Activated naive CD8-positive, alpha-beta T cell (primary cell): ENCODE measurements around the gene ZNF507.

Source experiments
- H3K27ac Mint-ChIP-seq: one replicate; pipeline ENCODE4 v1.8.0; 2021; ENCODE audit warnings: mixed read lengths
- H3K27me3 Mint-ChIP-seq: one replicate; pipeline ENCODE4 v1.8.0; 2021; ENCODE audit warnings: mixed read lengths
- H3K36me3 Mint-ChIP-seq: one replicate; pipeline ENCODE4 v1.8.0; 2021; ENCODE audit warnings: mixed read lengths
- H3K4me1 Mint-ChIP-seq: one replicate; pipeline ENCODE4 v1.8.0; 2021; ENCODE audit warnings: low read depth, mixed read lengths
- H3K4me3 Mint-ChIP-seq: one replicate; pipeline ENCODE4 v1.8.0; 2021; ENCODE audit warnings: mild to moderate bottlenecking, mixed read lengths
- H3K9me3 Mint-ChIP-seq: one replicate; pipeline ENCODE4 v1.8.0; 2021; ENCODE audit warnings: low read depth, mixed read lengths

ZNF507 gene

DNA sequence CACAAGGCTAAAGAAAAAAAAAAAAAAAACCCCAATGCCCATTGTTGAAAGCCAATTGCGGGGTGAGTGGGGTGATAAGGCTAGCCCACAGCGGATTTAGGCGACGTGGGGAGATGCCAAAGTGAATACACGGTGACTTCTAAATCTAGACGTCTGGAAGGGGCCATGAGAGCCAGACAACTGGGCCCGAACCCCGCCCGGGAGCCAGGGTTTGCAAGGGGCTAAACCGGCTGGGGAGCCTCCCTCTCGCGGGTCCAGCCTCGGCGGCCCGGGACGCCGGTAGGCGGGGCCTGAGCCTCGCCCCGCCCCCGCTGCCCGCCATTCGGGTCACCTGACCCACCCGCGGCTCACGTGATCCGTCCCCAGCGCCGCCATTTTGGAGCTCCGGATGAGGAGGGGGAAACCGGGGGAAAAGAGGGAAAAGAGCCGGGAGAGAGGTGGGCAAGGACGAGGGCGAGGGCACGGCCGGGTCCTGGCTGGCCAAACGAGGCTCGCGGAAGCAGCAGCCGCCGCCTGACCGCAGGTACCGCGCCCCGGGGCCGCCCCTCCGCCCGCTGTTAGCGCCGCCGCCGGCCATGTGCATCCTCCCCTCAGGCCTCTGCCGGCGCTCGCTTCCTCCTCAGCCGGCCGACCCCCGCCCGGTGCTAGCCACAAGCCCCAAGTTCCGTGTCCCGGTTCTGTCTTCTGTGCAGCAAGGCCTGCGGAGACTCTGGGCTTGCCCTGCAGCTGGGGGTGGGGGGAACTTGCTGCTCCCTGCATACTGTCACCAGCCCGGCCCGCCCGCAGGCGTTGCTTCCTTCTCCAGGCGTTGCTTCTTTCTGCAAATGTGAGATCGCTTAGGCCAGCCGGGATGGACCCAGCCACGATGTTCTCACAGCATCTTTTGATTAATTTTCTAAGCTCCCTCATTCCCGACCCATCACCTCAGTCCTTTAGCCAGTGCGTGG is at the start of gene ZNF507:
Gene ZNF507 (plus strand): TSS at position 350 of the 947 bp plus-strand sequence. CDS start 7,221 bp downstream, outside the sequence.
- Mint-ChIP-seq H3K36me3 (peaks cover 9% of the 10 kb centered on the region), H3K9me3 (no peaks in the 10 kb centered on the region), H3K27ac (peak within 1 kb of the TSS; percentile 96), H3K4me3 (peak within 1 kb of the TSS; percentile 96), H3K27me3 (no peaks in the 10 kb centered on the region), H3K4me1 (peaks cover 36% of the 10 kb centered on the region)

DNA sequence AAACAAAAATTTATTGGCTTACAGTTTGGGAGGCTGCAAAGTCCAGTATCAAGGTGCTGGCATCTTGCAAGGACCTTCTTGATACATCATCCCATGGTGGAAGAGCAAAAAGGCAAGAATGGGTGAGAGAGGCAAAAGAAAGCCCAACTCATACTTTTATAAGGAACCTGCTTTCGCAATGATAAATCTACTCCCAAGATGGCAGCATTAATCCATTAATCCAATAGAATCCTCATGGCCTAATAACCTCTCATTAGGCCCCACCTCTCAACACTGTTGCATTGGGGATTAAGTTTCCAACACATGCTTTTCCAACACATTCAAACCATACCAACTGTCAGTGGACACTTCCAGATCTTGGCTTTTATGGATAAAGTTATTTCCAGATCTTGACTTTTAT is 48.7 kb upstream of the ZNF507 start:
- no peaks in the 10 kb centered on the region for H3K4me1 Mint-ChIP-seq
- H3K27ac Mint-ChIP-seq = no peak overlapping the region
- H3K36me3 Mint-ChIP-seq = no peaks in the 10 kb centered on the region
- peaks cover 3% of the 10 kb centered on the region for H3K9me3 Mint-ChIP-seq
- no peak overlapping the region for H3K4me3 Mint-ChIP-seq
- H3K27me3 Mint-ChIP-seq = peaks cover 6% of the 10 kb centered on the region

DNA sequence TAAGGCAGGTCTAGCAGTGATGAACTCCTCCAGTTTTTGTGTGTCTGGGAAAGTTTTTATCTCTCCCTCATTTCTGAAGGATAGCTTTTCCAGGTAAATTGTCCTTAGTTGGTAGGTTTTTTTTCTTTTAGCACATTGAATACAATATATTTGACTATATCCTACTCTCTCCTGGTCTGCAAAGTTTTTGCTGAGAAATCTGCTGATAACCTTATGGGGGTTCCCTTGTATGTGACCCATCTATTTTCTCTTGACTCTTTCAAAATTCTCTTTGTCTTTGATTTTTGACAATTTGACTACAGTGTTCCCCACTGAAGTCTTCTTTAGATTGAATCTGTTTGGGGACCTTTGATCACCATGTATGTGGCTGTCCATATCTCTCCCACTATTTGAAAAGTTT is 42.6 kb upstream of the ZNF507 start:
- Mint-ChIP-seq H3K27me3 (peaks cover 17% of the 10 kb centered on the region), H3K9me3 (peaks cover 16% of the 10 kb centered on the region), H3K36me3 (peaks cover 7% of the 10 kb centered on the region), H3K4me1 (no peaks in the 10 kb centered on the region), H3K4me3 (no peak overlapping the region), H3K27ac (no peak overlapping the region)

DNA sequence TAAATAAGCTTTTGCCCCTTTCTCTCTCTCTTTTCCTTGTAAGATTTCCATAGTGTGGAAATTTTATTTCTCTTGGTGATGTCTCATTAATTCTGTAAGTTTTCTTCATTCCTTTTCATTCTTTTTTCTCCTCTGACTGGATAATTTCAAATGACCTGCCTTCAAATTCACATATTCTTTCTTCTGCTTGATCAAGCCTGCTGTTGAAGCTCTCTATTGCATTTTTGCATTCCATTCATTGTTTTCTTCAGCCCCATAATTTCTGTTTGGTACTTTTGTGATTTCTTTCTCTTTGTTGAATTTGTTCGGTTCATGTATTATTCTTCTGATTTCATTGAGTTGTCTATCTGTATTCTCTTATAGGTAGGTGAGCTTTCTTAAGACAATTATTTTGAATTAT is 42.2 kb upstream of the ZNF507 start:
- Mint-ChIP-seq H3K4me3 (no peak overlapping the region), H3K4me1 (no peaks in the 10 kb centered on the region), H3K36me3 (peaks cover 7% of the 10 kb centered on the region), H3K27ac (no peak overlapping the region), H3K9me3 (peaks cover 16% of the 10 kb centered on the region), H3K27me3 (peaks cover 17% of the 10 kb centered on the region)

DNA sequence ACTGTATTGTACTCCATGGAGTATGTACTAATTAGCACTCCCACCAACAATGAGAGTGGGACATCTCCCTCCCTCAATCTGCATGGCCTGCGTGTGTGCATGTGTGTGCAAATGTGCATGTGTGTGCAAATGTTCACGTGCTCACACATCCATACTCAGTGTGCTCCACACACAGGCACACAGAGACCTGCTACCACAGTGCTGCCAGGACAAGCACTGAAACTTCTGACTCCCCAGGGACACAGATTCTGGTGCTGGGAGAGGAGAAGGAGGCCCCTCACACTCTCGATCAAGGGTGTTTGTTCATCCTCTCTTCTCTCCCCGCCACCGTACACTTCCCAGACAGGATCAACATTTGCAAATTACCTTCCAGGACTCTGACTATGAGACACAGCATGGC is 37.8 kb upstream of the ZNF507 start:
- H3K4me1 Mint-ChIP-seq = no peaks in the 10 kb centered on the region
- no peak overlapping the region for H3K4me3 Mint-ChIP-seq
- peaks cover 7% of the 10 kb centered on the region for H3K36me3 Mint-ChIP-seq
- H3K27me3 Mint-ChIP-seq = peaks cover 17% of the 10 kb centered on the region
- peaks cover 13% of the 10 kb centered on the region for H3K9me3 Mint-ChIP-seq
- no peak overlapping the region for H3K27ac Mint-ChIP-seq

DNA sequence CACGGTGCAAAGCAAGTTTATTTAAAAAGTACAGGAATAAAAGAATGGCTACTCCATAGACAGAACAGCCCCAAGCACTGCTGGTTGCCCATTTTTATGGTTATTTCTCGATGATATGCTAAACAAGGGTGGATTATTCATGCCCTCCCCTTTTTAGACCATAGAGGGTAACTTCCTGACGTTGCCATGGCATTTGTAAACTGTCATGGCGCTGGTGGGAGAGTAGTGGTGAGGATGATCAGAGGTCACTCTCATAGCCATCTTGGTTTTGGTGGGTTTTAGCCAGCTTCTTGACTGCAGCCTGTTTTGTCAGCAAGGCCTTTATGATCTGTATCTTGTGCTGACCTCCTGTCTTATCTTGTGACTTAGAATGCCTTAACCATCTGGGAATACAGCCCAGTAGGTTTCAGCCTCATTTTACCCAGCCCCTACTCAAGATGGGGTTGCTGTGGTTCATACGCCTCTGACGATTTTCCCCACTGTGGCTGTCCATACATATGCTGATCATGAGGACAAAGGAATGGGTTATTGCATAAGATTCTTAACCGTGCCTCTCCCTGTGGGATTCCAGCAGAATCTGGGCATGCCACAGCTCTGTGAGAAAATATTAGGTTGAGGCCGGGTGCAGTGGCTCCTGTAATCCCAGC is 36.9 kb upstream of the ZNF507 start:
- H3K27ac Mint-ChIP-seq = no peak overlapping the region
- H3K4me3 Mint-ChIP-seq = no peak overlapping the region
- no peaks in the 10 kb centered on the region for H3K36me3 Mint-ChIP-seq
- peaks cover 4% of the 10 kb centered on the region for H3K9me3 Mint-ChIP-seq
- H3K4me1 Mint-ChIP-seq = no peaks in the 10 kb centered on the region
- peaks cover 13% of the 10 kb centered on the region for H3K27me3 Mint-ChIP-seq

DNA sequence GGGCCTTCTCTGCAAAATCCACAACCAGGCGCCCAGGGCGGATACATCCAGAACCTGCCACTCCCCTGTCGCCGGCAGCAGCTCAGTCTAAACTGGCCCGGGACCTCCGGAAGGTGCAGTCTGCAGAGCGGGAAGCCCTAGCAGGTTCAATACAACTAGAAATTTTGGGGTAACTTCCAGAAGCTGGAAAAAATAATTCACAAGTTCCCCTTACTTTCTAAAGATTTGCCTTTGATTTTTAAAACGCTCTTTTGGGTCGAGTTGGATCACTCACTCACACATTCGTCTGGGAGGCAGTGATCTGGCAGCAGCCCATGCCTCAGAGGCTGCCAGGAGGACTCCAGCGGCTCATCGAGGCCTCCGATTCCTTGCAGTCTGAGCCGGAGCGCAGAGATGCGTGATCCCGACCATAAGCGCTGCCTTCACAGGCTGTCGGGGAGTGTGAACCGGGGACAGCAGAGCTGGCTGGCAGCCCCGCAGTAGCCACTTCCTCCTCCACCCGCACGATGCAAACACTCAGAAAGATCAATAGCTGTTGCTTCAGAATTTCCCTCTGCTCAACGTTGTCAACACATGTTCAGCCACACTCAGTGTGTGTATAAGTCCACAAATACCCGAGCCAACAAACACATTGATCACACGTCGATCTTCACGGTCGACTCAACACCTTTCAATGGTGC is 35.6 kb upstream of the ZNF507 start:
- H3K4me3 Mint-ChIP-seq = no peak overlapping the region
- H3K27me3 Mint-ChIP-seq = peaks cover 13% of the 10 kb centered on the region
- H3K27ac Mint-ChIP-seq = no peak overlapping the region

DNA sequence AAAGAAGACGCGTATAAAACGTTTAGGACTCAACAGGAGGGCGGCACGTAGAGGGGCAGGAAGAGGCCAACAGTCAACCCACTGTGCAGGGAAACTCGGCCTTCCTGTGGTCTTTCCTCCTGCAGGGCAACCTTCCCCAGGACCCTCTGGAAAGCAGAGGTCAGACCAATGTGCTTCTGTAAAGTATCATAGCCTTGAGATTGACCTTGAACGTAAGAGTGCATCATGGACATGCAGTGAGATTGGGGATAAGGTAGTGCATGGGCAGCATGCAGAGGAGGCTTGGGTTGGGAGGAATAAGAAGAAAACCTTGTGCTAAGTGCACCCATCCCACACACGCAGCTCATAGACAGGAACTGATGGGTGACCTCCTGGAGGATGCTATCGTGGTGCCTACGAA is 34.0 kb upstream of the ZNF507 start:
- Mint-ChIP-seq H3K4me1 (no peaks in the 10 kb centered on the region), H3K9me3 (no peaks in the 10 kb centered on the region), H3K36me3 (no peaks in the 10 kb centered on the region), H3K27me3 (peaks cover 12% of the 10 kb centered on the region), H3K27ac (no peak overlapping the region), H3K4me3 (no peak overlapping the region)

More for the DNA sequence above, 35.6 kb upstream of the ZNF507 start:
- Mint-ChIP-seq H3K4me1 (no peaks in the 10 kb centered on the region), H3K9me3 (no peaks in the 10 kb centered on the region), H3K36me3 (no peaks in the 10 kb centered on the region)

DNA sequence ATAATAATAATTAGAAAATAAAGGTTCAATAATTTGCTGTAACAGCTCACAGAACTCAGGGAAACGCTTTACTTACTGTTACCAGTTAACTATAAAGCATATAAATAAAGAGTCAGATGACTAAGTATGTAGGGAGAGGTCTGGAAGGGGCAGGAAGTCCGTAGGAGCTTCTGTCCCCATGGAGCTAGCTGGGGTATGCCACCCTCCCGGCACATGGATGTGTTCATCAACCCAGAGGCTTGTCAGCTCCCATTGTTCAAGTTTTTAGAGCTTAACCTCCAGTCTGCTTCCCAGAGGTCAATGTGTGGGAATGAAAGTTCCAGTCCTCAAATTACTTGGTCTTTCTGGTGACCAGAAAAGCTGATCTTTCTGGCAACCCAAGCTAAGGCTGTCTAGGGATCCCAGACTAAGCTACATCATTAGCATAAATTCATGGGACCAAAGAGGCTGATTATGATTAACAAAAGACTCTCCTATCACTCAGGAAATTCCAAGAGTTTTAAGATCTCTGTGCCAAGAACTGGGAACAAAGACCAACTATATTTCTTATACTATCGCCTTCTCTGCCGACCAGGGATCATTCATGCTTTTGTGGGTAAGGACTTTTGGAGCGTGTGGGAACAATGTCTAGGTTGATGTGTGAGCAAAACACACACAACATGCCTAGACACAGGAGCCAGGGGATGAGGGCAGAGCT is 31.7 kb upstream of the ZNF507 start:
- no peaks in the 10 kb centered on the region for H3K4me1 Mint-ChIP-seq
- H3K36me3 Mint-ChIP-seq = no peaks in the 10 kb centered on the region
- no peak overlapping the region for H3K27ac Mint-ChIP-seq
- H3K4me3 Mint-ChIP-seq = no peak overlapping the region
- H3K27me3 Mint-ChIP-seq = peaks cover 5% of the 10 kb centered on the region
- no peaks in the 10 kb centered on the region for H3K9me3 Mint-ChIP-seq

DNA sequence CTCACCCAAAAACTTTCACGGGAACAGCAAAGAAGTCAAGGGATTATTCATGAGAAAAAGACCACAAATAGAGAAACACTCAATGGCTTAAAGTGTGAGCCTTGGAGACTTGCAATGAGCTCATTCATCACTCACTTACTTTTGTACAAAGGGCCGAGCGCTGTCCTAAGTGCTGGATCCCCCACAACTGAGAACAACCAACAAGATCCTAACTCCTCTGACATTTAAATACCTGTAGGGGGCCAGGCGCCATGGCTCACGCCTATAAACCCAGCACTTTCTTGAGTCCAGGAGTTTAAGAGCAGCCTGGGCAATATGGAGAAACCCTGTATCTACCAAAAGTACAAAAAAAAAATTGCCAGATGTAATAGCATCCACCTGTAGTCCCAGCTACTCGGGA is 29.4 kb upstream of the ZNF507 start:
- Mint-ChIP-seq H3K36me3 (no peaks in the 10 kb centered on the region), H3K27ac (no peak overlapping the region), H3K4me1 (no peaks in the 10 kb centered on the region), H3K27me3 (no peaks in the 10 kb centered on the region), H3K9me3 (no peaks in the 10 kb centered on the region), H3K4me3 (no peak overlapping the region)

DNA sequence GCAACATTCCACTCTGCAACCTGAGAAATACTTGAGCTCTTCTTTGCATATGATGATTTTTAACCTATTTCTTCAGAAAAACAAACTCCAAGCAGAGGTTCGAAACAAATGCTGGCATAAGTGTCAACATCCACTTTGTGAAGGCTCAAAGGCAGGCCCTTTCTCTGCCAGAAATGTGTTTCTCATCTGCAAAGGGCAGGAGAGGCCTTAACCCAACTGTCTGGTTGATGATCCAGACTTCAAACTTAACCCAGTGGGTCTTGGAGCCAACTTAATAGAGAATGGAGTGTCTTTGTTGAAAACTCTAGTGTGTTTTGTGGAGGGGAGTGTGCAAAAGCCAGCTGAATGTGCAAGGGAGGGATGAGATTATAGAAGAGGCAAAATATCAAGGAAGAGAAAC is 28.3 kb upstream of the ZNF507 start:
- Mint-ChIP-seq H3K27ac (no peak overlapping the region), H3K4me1 (no peaks in the 10 kb centered on the region), H3K9me3 (no peaks in the 10 kb centered on the region), H3K27me3 (peaks cover 3% of the 10 kb centered on the region), H3K4me3 (no peak overlapping the region), H3K36me3 (no peaks in the 10 kb centered on the region)

DNA sequence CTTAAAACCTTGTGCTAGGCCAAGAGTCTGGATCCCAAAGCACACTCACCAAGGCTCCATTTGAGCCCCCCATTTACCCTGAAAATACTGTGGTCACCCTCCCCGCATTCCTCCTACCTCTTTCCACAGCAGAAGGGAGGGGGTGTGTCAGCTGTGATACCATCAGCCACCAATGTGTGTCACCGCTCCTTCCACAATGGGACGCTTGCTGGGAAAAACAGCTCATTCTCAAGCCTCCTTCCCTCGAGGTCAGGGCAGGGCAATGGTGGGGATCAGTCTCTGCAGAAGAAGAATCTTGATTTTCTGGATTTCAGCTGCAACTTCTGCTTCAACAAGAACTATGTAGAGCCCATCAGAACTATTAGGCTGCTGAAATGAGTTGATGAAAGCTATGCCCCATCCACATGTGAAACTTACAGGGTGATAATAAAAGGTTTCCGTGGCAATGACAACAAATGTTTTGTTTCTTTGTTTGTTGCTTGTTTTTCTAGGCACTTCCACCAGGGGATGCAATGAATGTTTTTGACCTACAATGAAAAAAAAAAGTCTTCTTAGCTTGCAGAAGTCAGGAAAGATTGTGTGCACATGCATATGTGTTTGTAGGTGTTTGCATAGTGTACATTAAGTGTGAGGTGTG is 26.4 kb upstream of the ZNF507 start:
- Mint-ChIP-seq H3K4me1 (no peaks in the 10 kb centered on the region), H3K27me3 (peaks cover 5% of the 10 kb centered on the region), H3K36me3 (no peaks in the 10 kb centered on the region), H3K4me3 (no peak overlapping the region), H3K27ac (no peak overlapping the region), H3K9me3 (no peaks in the 10 kb centered on the region)

DNA sequence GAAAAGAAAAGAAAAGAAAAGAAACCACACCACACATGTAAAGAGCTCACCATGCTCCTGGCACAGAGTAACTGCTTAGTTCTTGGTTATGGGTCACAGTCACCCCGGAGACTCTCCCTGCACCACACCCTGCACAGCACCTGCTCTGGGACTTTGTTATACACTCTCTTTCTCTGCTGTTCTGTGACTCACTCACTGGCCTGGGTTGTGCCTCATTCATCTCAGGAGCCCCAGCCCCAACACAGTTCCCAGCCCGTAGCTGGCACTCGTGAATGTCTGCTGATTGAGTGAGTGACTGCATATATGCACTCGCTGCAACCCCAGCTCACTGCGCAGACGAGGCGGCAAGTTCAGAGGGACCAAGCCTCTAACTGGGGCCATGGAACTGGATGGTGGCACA is 22.9 kb upstream of the ZNF507 start:
- no peak overlapping the region for H3K4me3 Mint-ChIP-seq
- no peak overlapping the region for H3K27ac Mint-ChIP-seq
- H3K9me3 Mint-ChIP-seq = no peaks in the 10 kb centered on the region
- no peaks in the 10 kb centered on the region for H3K36me3 Mint-ChIP-seq
- H3K27me3 Mint-ChIP-seq = peaks cover 17% of the 10 kb centered on the region
- H3K4me1 Mint-ChIP-seq = no peaks in the 10 kb centered on the region

DNA sequence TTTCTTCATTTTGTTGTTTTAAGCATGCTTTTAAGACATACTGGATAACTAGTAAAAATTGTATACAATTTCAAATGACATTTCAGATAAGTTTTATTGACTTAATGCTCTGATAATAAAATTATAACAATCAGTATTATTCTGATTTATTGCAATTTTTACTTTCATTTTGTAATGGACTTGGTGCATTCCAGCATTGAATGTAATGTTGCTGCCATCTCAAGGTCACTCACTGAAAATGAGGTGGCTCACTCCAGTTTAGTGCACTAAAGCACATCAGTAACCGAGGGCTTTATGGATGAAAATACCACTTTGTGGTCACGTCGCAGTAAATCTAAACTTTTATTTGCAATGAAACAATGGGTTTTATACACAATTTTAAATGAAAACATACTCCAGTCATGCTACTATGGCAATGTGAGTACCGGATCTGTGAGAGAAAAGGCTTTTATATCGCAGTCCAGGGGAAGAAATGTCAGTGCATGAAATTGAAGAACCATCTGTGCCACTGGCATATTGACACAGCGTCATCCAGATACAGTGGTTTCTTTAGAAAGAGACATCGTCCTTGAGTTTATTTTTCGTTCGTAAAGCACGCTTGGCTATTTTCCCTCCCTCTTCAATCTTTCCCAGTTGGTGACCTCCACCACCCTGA is 20.7 kb upstream of the ZNF507 start:
- no peaks in the 10 kb centered on the region for H3K9me3 Mint-ChIP-seq
- H3K27ac Mint-ChIP-seq = no peak overlapping the region
- H3K4me1 Mint-ChIP-seq = no peaks in the 10 kb centered on the region
- H3K4me3 Mint-ChIP-seq = no peak overlapping the region
- H3K27me3 Mint-ChIP-seq = peaks cover 18% of the 10 kb centered on the region
- no peaks in the 10 kb centered on the region for H3K36me3 Mint-ChIP-seq
